B cell (primary cell): ENCODE data around the gene LBX2. TPM values are rescaled to one million over a fixed set of nuclear protein-coding genes. Genes with fewer than 3 reads are reported as not detected.

Source experiments
- ATAC-seq: fragments of 200-7000 bp; cut with Tn5 transposase; one replicate; pipeline ENCODE4 v1.10.0; 2021; ENCODE audit warnings: low read depth, mild to moderate bottlenecking, moderate number of reproducible peaks, moderate library complexity
- CTCF ChIA-PET: fragments of 350-600 bp; sonication (Branson Sonifier 250); formaldehyde crosslinking; loops from one replicate; lab custom pipeline; 2021; ENCODE audit warnings: antibody characterized with exemption, inconsistent platforms; lab: Charles Lee
- POLR2A ChIA-PET: fragments of 350-600 bp; sonication (Branson Sonifier 250); formaldehyde crosslinking; loops from one replicate; lab custom pipeline; 2021; ENCODE audit warnings: antibody characterized with exemption; lab: Charles Lee
- DNase-seq: peaks from one replicate; pipeline ENCODE4 v3.0.0; 2013
- H2AFZ ChIP-seq: 2 replicates; pipeline ENCODE4 v1.6.1; 2012; ENCODE audit warnings: mild to moderate bottlenecking, low read depth, low read length; ENCODE audit not compliant: insufficient read depth, poor library complexity, severe bottlenecking
- H3K27ac ChIP-seq, 2 donors: 1 replicate in 1 of 2; 2 replicates in 1 of 2; pipeline ENCODE4 v1.5.1; 2012 to 2013; ENCODE audit warnings: low read length in 2 of 2, mild to moderate bottlenecking in 2 of 2, moderate library complexity in 1 of 2
- H3K27me3 ChIP-seq, 4 experiments: fragments of 200-600 bp in 1 of 4; sonication (generic) in 1 of 4; replicated peaks in 1 of 4; 1 replicate in 2 of 4; 2 replicates in 2 of 4; pipeline versions ENCODE4 v1.6.1 to v1.7.0; 2013 to 2016; ENCODE audit warnings: low read length in 3 of 4, mild to moderate bottlenecking in 2 of 4, mixed read lengths in 1 of 4, moderate library complexity in 1 of 4; ENCODE audit not compliant: insufficient read depth in 4 of 4, control insufficient read depth in 3 of 4; ENCODE audit errors: control extremely low read depth in 1 of 4
- H3K36me3 ChIP-seq, 2 experiments: replicated peaks in 1 of 2; 1 replicate in 1 of 2; 2 replicates in 1 of 2; pipeline versions ENCODE4 v1.6.1 to v1.7.1; 2013; ENCODE audit warnings: low read length in 1 of 2; ENCODE audit not compliant: insufficient read depth in 2 of 2, control insufficient read depth in 1 of 2; ENCODE audit errors: control extremely low read depth in 1 of 2, extremely low read depth in 1 of 2
- H3K4me1 ChIP-seq, 2 donors: fragments of 200-600 bp in 1 of 2; sonication (generic) in 1 of 2; 1 replicate in 1 of 2; 2 replicates in 1 of 2; pipeline versions ENCODE4 v1.5.1 to v1.6.1; 2013 to 2017; ENCODE audit warnings: low read length in 2 of 2; ENCODE audit not compliant: control insufficient read depth in 2 of 2, insufficient read depth in 2 of 2
- H3K4me2 ChIP-seq: replicated peaks from 2 replicates; pipeline ENCODE3; 2012; ENCODE audit warnings: mild to moderate bottlenecking, low read depth, low read length; ENCODE audit not compliant: poor library complexity, severe bottlenecking
- H3K4me3 ChIP-seq, 5 experiments: fragments of 200-600 bp in 1 of 5; sonication (generic) in 1 of 5; 1 replicate in 3 of 5; 2 replicates in 2 of 5; pipeline versions ENCODE4 v1.5.1 to v1.7.0; 2011 to 2016; ENCODE audit warnings: low read length in 4 of 5, mild to moderate bottlenecking in 4 of 5, low read depth in 2 of 5, control low read depth in 1 of 5, moderate library complexity in 1 of 5; ENCODE audit not compliant: insufficient read depth in 1 of 5; ENCODE audit errors: control extremely low read depth in 1 of 5, extremely low read depth in 1 of 5
- H3K79me2 ChIP-seq: fragments of 200-600 bp; sonication (generic); one replicate; pipeline ENCODE4 v1.6.0; 2016; ENCODE audit warnings: low read length; ENCODE audit not compliant: control insufficient read depth, insufficient read depth
- H3K9ac ChIP-seq: fragments of 200-600 bp; sonication (generic); 2 replicates; pipeline ENCODE4 v1.6.1; 2017; ENCODE audit warnings: mild to moderate bottlenecking, low read length, moderate library complexity
- H3K9me3 ChIP-seq, 3 donors: one replicate each; pipeline versions ENCODE4 v1.6.1 to v1.7.1; 2013; ENCODE audit warnings: low read length in 2 of 3; ENCODE audit not compliant: control insufficient read depth in 2 of 3, insufficient read depth in 1 of 3; ENCODE audit errors: control extremely low read depth in 1 of 3
- H4K20me1 ChIP-seq: 2 replicates; pipeline ENCODE4 v1.6.0; 2012; ENCODE audit warnings: mild to moderate bottlenecking, low read length; ENCODE audit not compliant: insufficient read depth, control insufficient read depth, poor library complexity, severe bottlenecking
- H3K27ac Mint-ChIP-seq: one replicate; pipeline ENCODE4 v1.8.0; 2021; ENCODE audit warnings: mixed read lengths
- H3K27me3 Mint-ChIP-seq: one replicate; pipeline ENCODE4 v1.8.0; 2021; ENCODE audit warnings: mixed read lengths
- H3K4me1 Mint-ChIP-seq: one replicate; pipeline ENCODE4 v1.8.0; 2021; ENCODE audit warnings: mixed read lengths
- H3K4me3 Mint-ChIP-seq: one replicate; pipeline ENCODE4 v1.8.0; 2021; ENCODE audit warnings: mixed read lengths
- H3K9me3 Mint-ChIP-seq: one replicate; pipeline ENCODE4 v1.8.0; 2022; ENCODE audit warnings: mixed read lengths; ENCODE audit not compliant: insufficient read depth
- EZH2 ChIP-seq: IDR thresholded peaks from 2 replicates; pipeline ENCODE4 v1.6.1; 2012; ENCODE audit warnings: borderline replicate concordance, low read depth, mild to moderate bottlenecking, moderate library complexity, low read length; ENCODE audit not compliant: insufficient read depth, poor library complexity, severe bottlenecking
- WGBS: methylation state at CpG from one replicate; pipeline ENCODE4 v1.1.5; 2013; ENCODE audit warnings: missing lambda C conversion rate; ENCODE audit not compliant: insufficient coverage; 5-methylcytosine and 5-hydroxymethylcytosine counted together
- intact Hi-C: fragments of 100-400 bp; cut with micrococcal nuclease; formaldehyde crosslinking; loops from one replicate; pipeline ENCODE4 v1.10.0; 2022
- polyA plus RNA-seq: library from polyadenylated mRNA; depleted of rRNA; stranded (reverse); fragments of >200 nt; gene quantifications from 2 replicates; pipeline ENCODE4 v1.2.3, GENCODE V29; 2012
- total RNA-seq, 2 donors: library from RNA; stranded (reverse); fragments of 120-200 nt in 1 of 2; gene quantifications; 1 replicate in 1 of 2; 2 replicates in 1 of 2; pipeline versions ENCODE4 v1.2.3 to v1.2.4, GENCODE V29; 2013 to 2022
- TF ChIP-seq, protein P1 (sequence below): fragments of 200-600 bp; IDR thresholded peaks from one replicate; pipeline ENCODE4 v1.8.0; 2022; ENCODE audit warnings: antibody characterized with exemption, mild to moderate bottlenecking

The LBX2 gene
- total and polyA plus RNA-seq, 2 donors (not counting 1 experiment from before 2014, with no cell fraction given): 1.1 to 2.0 TPM

DNA sequence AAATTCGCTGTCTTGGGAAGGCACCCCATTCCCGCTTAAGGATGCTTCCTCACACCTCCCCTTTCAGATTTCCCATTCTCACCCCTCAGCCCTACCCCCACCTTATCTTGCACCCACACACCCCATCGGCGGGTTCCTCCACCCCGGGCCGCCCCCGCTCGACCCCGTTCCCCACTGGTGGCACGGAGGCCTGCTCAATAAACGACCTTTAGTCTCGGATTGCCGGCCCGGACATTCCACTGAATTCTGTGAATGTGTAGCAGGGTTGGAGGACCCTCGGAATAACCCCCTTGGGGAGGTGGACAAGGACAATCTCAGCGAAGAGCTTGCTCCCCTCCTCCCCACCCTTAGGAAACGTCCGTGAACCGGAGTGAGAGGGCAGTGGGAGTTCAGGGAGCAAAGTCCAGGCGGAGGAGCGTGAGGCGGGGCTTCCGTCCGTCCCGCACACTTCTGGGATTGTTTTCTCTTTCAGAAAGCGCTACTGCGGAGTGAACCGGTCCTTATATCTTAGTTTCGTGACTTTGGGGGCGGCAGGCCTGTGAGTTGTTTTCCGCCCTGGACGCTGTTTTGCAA is 2.8 kb upstream of the LBX2 start:
- Histone ChIP-seq H2AFZ (peak overlapping the region; percentile 73), H3K4me1 (peaks cover 60 to 62% of the 10 kb centered on the region in 2 donors), H3K9ac (peak overlapping the region; percentile 67), H3K79me2 (peaks cover 8% of the 10 kb centered on the region), H3K9me3 (peaks cover 0 to 31% (median 0%) of the 10 kb centered on the region in 3 donors), H3K36me3 (peaks cover 0 to 10% of the 10 kb centered on the region in 2 experiments), H3K4me2 (peak overlapping the region; percentile 94), H4K20me1 (no peaks in the 10 kb centered on the region), H3K4me3 (peak overlapping the region in 4 of 5 experiments; percentile 46 to 67 (median 54)), H3K27me3 (peaks cover 0 to 87% (median 37%) of the 10 kb centered on the region in 4 experiments), H3K27ac (no peak overlapping the region)
- peak overlapping the region; percentile 59 for H3K27ac Mint-ChIP-seq
- WGBS: 16% methylated on average over 20 of the region's 32 CpGs
- no peak for ATAC-seq
- H3K4me3 Mint-ChIP-seq: peak overlapping the region; percentile 86
- TF ChIP-seq, protein P1, sequence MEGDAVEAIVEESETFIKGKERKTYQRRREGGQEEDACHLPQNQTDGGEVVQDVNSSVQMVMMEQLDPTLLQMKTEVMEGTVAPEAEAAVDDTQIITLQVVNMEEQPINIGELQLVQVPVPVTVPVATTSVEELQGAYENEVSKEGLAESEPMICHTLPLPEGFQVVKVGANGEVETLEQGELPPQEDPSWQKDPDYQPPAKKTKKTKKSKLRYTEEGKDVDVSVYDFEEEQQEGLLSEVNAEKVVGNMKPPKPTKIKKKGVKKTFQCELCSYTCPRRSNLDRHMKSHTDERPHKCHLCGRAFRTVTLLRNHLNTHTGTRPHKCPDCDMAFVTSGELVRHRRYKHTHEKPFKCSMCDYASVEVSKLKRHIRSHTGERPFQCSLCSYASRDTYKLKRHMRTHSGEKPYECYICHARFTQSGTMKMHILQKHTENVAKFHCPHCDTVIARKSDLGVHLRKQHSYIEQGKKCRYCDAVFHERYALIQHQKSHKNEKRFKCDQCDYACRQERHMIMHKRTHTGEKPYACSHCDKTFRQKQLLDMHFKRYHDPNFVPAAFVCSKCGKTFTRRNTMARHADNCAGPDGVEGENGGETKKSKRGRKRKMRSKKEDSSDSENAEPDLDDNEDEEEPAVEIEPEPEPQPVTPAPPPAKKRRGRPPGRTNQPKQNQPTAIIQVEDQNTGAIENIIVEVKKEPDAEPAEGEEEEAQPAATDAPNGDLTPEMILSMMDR: no peak
- TF ChIP-seq EZH2: no peak
- intact Hi-C loops: no loop called here
- CTCF ChIA-PET: interaction anchor here (1.0 to 3.0 kb wide), 4 partner anchors 12 to 84 kb away, joined by 3 to 16 read pairs (median 9); partner anchors contain the start of genes CCDC142 and TTC31
- H3K4me1 Mint-ChIP-seq: peaks cover 74% of the 10 kb centered on the region
- POLR2A ChIA-PET: interaction anchor here (1.6 kb wide), 1 partner anchor 45 kb away, joined by 3 read pairs; no protein-coding TSS in a partner anchor
- peaks cover 65% of the 10 kb centered on the region for H3K27me3 Mint-ChIP-seq
- H3K9me3 Mint-ChIP-seq: no peaks in the 10 kb centered on the region
- no peak for DNase-seq
